Measurements from ENCODE around the gene TMEM121. TPM values are rescaled to one million over a fixed set of nuclear protein-coding genes. Genes with fewer than 3 reads are reported as not detected.

TMEM121 gene
- polyA plus RNA-seq, 1 donor (not counting 4 experiments of a cell fraction or from before 2014, with no cell fraction given), result 0.18 TPM

- peak overlapping the region; percentile 27 for H2AFZ ChIP-seq (ENCODE audit: control insufficient read depth, low read length)
- peak overlapping the region; percentile 30 to 66 (median 33) for H3K4me3 ChIP-seq (ENCODE audit: control insufficient read depth in 2 of 3, extremely low read depth in 1 of 3, insufficient read depth in 2 of 3, low read depth in 1 of 3, low read length in 3 of 3)
- dilution Hi-C loops (cut with MboI; ENCODE audit: extremely low pct_ligation_motif_present, low sequenced_read_pairs), result no loop called here
- DNase-seq (ENCODE audit: low read depth, low spot score), result no peak
- H3K27ac ChIP-seq (ENCODE audit: control insufficient read depth, insufficient read depth, low read length), result peak overlapping the region; percentile 97
- no peaks in the 10 kb centered on the region for H3K9me3 ChIP-seq (ENCODE audit: control insufficient read depth, low read depth, low read length)
- peak; percentile 69 for FAIRE-seq
- H3K9me1 ChIP-seq (ENCODE audit: control insufficient read depth, extremely low read depth, insufficient read depth, low read length), result no peaks in the 10 kb centered on the region
- no peaks in the 10 kb centered on the region for H4K20me1 ChIP-seq (ENCODE audit: control insufficient read depth, extremely low read depth, insufficient read depth, low read length)
- no peaks in the 10 kb centered on the region for H3K79me2 ChIP-seq (ENCODE audit: control insufficient read depth, insufficient read depth, low read length)
- H3K36me3 ChIP-seq (ENCODE audit: control insufficient read depth in 2 of 2, extremely low read depth in 1 of 2, insufficient read depth in 2 of 2, low read length in 2 of 2), result no peaks in the 10 kb centered on the region
- TF ChIP-seq CTCF (optimal IDR thresholded peaks at IDR 0.05 in 1 of 3, IDR thresholded peaks at IDR 0.05 in 1 of 3, conservative IDR thresholded peaks at IDR 0.05 in 1 of 3; ENCODE audit: extremely low read depth in 1 of 3, insufficient read depth in 2 of 3, low read length in 3 of 3) (peak in 2 of 3 experiments; percentile 96 to 100), EZH2 (IDR thresholded peaks at IDR 0.05; ENCODE audit: low read length) (no peak)
- peak overlapping the region; percentile 89 for H3K4me2 ChIP-seq (ENCODE audit: control insufficient read depth, extremely low read depth, insufficient read depth, low read depth, low read length)
- H3K27me3 ChIP-seq (ENCODE audit: control insufficient read depth, extremely low read depth, insufficient read depth, low read length), result peaks cover 24% of the 10 kb centered on the region
- peak overlapping the region; percentile 96 for H3K9ac ChIP-seq (ENCODE audit: control insufficient read depth, extremely low read depth, insufficient read depth, low read length)
- peaks cover 33% of the 10 kb centered on the region for H3K4me1 ChIP-seq (ENCODE audit: control insufficient read depth, extremely low read depth, insufficient read depth, low read length)
Observed at GRCh38 chr14:105480807-105481801, 45.3 kb upstream of the TMEM121 start.

- no peaks in the 10 kb centered on the region for H3K36me3 ChIP-seq (ENCODE audit: control insufficient read depth in 2 of 2, extremely low read depth in 1 of 2, insufficient read depth in 2 of 2, low read length in 2 of 2)
- H2AFZ ChIP-seq (ENCODE audit: control insufficient read depth, low read length), result peak overlapping the region; percentile 41
- H3K4me1 ChIP-seq (ENCODE audit: control insufficient read depth, extremely low read depth, insufficient read depth, low read length), result peaks cover 28% of the 10 kb centered on the region
- no peaks in the 10 kb centered on the region for H3K9me1 ChIP-seq (ENCODE audit: control insufficient read depth, extremely low read depth, insufficient read depth, low read length)
- peak; percentile 86 for DNase-seq (ENCODE audit: low read depth, low spot score)
- no peaks in the 10 kb centered on the region for H3K9me3 ChIP-seq (ENCODE audit: control insufficient read depth, low read depth, low read length)
- peak overlapping the region; percentile 97 for H3K27ac ChIP-seq (ENCODE audit: control insufficient read depth, insufficient read depth, low read length)
- H3K4me2 ChIP-seq (ENCODE audit: control insufficient read depth, extremely low read depth, insufficient read depth, low read depth, low read length), result peak overlapping the region; percentile 69
- H3K4me3 ChIP-seq (ENCODE audit: control insufficient read depth in 2 of 3, extremely low read depth in 1 of 3, insufficient read depth in 2 of 3, low read depth in 1 of 3, low read length in 3 of 3), result peak overlapping the region in 1 of 3 experiments; percentile 66
- dilution Hi-C loops (cut with MboI; ENCODE audit: extremely low pct_ligation_motif_present, low sequenced_read_pairs), result no loop called here
- no peaks in the 10 kb centered on the region for H3K79me2 ChIP-seq (ENCODE audit: control insufficient read depth, insufficient read depth, low read length)
- peak overlapping the region; percentile 96 for H3K9ac ChIP-seq (ENCODE audit: control insufficient read depth, extremely low read depth, insufficient read depth, low read length)
- H4K20me1 ChIP-seq (ENCODE audit: control insufficient read depth, extremely low read depth, insufficient read depth, low read length), result no peaks in the 10 kb centered on the region
- peaks cover 29% of the 10 kb centered on the region for H3K27me3 ChIP-seq (ENCODE audit: control insufficient read depth, extremely low read depth, insufficient read depth, low read length)
- TF ChIP-seq CTCF (optimal IDR thresholded peaks at IDR 0.05 in 1 of 3, IDR thresholded peaks at IDR 0.05 in 1 of 3, conservative IDR thresholded peaks at IDR 0.05 in 1 of 3; ENCODE audit: extremely low read depth in 1 of 3, insufficient read depth in 2 of 3, low read length in 3 of 3), result peak in 1 of 3 experiments; percentile 20
- TF ChIP-seq EZH2 (IDR thresholded peaks at IDR 0.05; ENCODE audit: low read length), result no peak
- peak; percentile 85 for FAIRE-seq
Observed at GRCh38 chr14:105481886-105482457, 44.4 kb upstream of the TMEM121 start.

Measured in keratinocyte (primary cell).